B cell (primary cell): ENCODE measurements around the gene LENG1. TPM values are rescaled to one million over a fixed set of nuclear protein-coding genes. Genes with fewer than 3 reads are reported as not detected.

ENCODE experiments used
- ATAC-seq: fragments of 200-7000 bp; cut with Tn5 transposase; one replicate; pipeline ENCODE4 v1.10.0; 2021; ENCODE audit warnings: low read depth, mild to moderate bottlenecking, moderate number of reproducible peaks, moderate library complexity
- CTCF ChIA-PET: fragments of 350-600 bp; sonication (Branson Sonifier 250); formaldehyde crosslinking; loops from one replicate; lab custom pipeline; 2021; ENCODE audit warnings: antibody characterized with exemption, inconsistent platforms; lab: Charles Lee
- POLR2A ChIA-PET: fragments of 350-600 bp; sonication (Branson Sonifier 250); formaldehyde crosslinking; loops from one replicate; lab custom pipeline; 2021; ENCODE audit warnings: antibody characterized with exemption; lab: Charles Lee
- DNase-seq: peaks from one replicate; pipeline ENCODE4 v3.0.0; 2013
- H2AFZ ChIP-seq: 2 replicates; pipeline ENCODE4 v1.6.1; 2012; ENCODE audit warnings: mild to moderate bottlenecking, low read depth, low read length; ENCODE audit not compliant: insufficient read depth, poor library complexity, severe bottlenecking
- H3K27ac ChIP-seq, 2 donors: 1 replicate in 1 of 2; 2 replicates in 1 of 2; pipeline ENCODE4 v1.5.1; 2012 to 2013; ENCODE audit warnings: low read length in 2 of 2, mild to moderate bottlenecking in 2 of 2, moderate library complexity in 1 of 2
- H3K27me3 ChIP-seq, 4 experiments: fragments of 200-600 bp in 1 of 4; sonication (generic) in 1 of 4; replicated peaks in 1 of 4; 1 replicate in 2 of 4; 2 replicates in 2 of 4; pipeline versions ENCODE4 v1.6.1 to v1.7.0; 2013 to 2016; ENCODE audit warnings: low read length in 3 of 4, mild to moderate bottlenecking in 2 of 4, mixed read lengths in 1 of 4, moderate library complexity in 1 of 4; ENCODE audit not compliant: insufficient read depth in 4 of 4, control insufficient read depth in 3 of 4; ENCODE audit errors: control extremely low read depth in 1 of 4
- H3K36me3 ChIP-seq, 2 experiments: replicated peaks in 1 of 2; 1 replicate in 1 of 2; 2 replicates in 1 of 2; pipeline versions ENCODE4 v1.6.1 to v1.7.1; 2013; ENCODE audit warnings: low read length in 1 of 2; ENCODE audit not compliant: insufficient read depth in 2 of 2, control insufficient read depth in 1 of 2; ENCODE audit errors: control extremely low read depth in 1 of 2, extremely low read depth in 1 of 2
- H3K4me1 ChIP-seq, 2 donors: fragments of 200-600 bp in 1 of 2; sonication (generic) in 1 of 2; 1 replicate in 1 of 2; 2 replicates in 1 of 2; pipeline versions ENCODE4 v1.5.1 to v1.6.1; 2013 to 2017; ENCODE audit warnings: low read length in 2 of 2; ENCODE audit not compliant: control insufficient read depth in 2 of 2, insufficient read depth in 2 of 2
- H3K4me2 ChIP-seq: replicated peaks from 2 replicates; pipeline ENCODE3; 2012; ENCODE audit warnings: mild to moderate bottlenecking, low read depth, low read length; ENCODE audit not compliant: poor library complexity, severe bottlenecking
- H3K4me3 ChIP-seq, 5 experiments: fragments of 200-600 bp in 1 of 5; sonication (generic) in 1 of 5; 1 replicate in 3 of 5; 2 replicates in 2 of 5; pipeline versions ENCODE4 v1.5.1 to v1.7.0; 2011 to 2016; ENCODE audit warnings: low read length in 4 of 5, mild to moderate bottlenecking in 4 of 5, low read depth in 2 of 5, control low read depth in 1 of 5, moderate library complexity in 1 of 5; ENCODE audit not compliant: insufficient read depth in 1 of 5; ENCODE audit errors: control extremely low read depth in 1 of 5, extremely low read depth in 1 of 5
- H3K79me2 ChIP-seq: fragments of 200-600 bp; sonication (generic); one replicate; pipeline ENCODE4 v1.6.0; 2016; ENCODE audit warnings: low read length; ENCODE audit not compliant: control insufficient read depth, insufficient read depth
- H3K9ac ChIP-seq: fragments of 200-600 bp; sonication (generic); 2 replicates; pipeline ENCODE4 v1.6.1; 2017; ENCODE audit warnings: mild to moderate bottlenecking, low read length, moderate library complexity
- H3K9me3 ChIP-seq, 3 donors: one replicate each; pipeline versions ENCODE4 v1.6.1 to v1.7.1; 2013; ENCODE audit warnings: low read length in 2 of 3; ENCODE audit not compliant: control insufficient read depth in 2 of 3, insufficient read depth in 1 of 3; ENCODE audit errors: control extremely low read depth in 1 of 3
- H4K20me1 ChIP-seq: 2 replicates; pipeline ENCODE4 v1.6.0; 2012; ENCODE audit warnings: mild to moderate bottlenecking, low read length; ENCODE audit not compliant: insufficient read depth, control insufficient read depth, poor library complexity, severe bottlenecking
- H3K27ac Mint-ChIP-seq: one replicate; pipeline ENCODE4 v1.8.0; 2021; ENCODE audit warnings: mixed read lengths
- H3K27me3 Mint-ChIP-seq: one replicate; pipeline ENCODE4 v1.8.0; 2021; ENCODE audit warnings: mixed read lengths
- H3K4me1 Mint-ChIP-seq: one replicate; pipeline ENCODE4 v1.8.0; 2021; ENCODE audit warnings: mixed read lengths
- H3K4me3 Mint-ChIP-seq: one replicate; pipeline ENCODE4 v1.8.0; 2021; ENCODE audit warnings: mixed read lengths
- H3K9me3 Mint-ChIP-seq: one replicate; pipeline ENCODE4 v1.8.0; 2022; ENCODE audit warnings: mixed read lengths; ENCODE audit not compliant: insufficient read depth
- CTCF ChIP-seq: fragments of 200-600 bp; IDR thresholded peaks from one replicate; pipeline ENCODE4 v1.8.0; 2022; ENCODE audit warnings: antibody characterized with exemption, mild to moderate bottlenecking
- EZH2 ChIP-seq: IDR thresholded peaks from 2 replicates; pipeline ENCODE4 v1.6.1; 2012; ENCODE audit warnings: borderline replicate concordance, low read depth, mild to moderate bottlenecking, moderate library complexity, low read length; ENCODE audit not compliant: insufficient read depth, poor library complexity, severe bottlenecking
- WGBS: methylation state at CpG from one replicate; pipeline ENCODE4 v1.1.5; 2013; ENCODE audit warnings: missing lambda C conversion rate; ENCODE audit not compliant: insufficient coverage; 5-methylcytosine and 5-hydroxymethylcytosine counted together
- intact Hi-C: fragments of 100-400 bp; cut with micrococcal nuclease; formaldehyde crosslinking; loops from one replicate; pipeline ENCODE4 v1.10.0; 2022
- polyA plus RNA-seq: library from polyadenylated mRNA; depleted of rRNA; stranded (reverse); fragments of >200 nt; gene quantifications from 2 replicates; pipeline ENCODE4 v1.2.3, GENCODE V29; 2012
- total RNA-seq, 2 donors: library from RNA; stranded (reverse); fragments of 120-200 nt in 1 of 2; gene quantifications; 1 replicate in 1 of 2; 2 replicates in 1 of 2; pipeline versions ENCODE4 v1.2.3 to v1.2.4, GENCODE V29; 2013 to 2022

LENG1 gene
- total and polyA plus RNA-seq, 2 donors (not counting 1 experiment from before 2014, with no cell fraction given), result 9.2 to 16.5 TPM

- ChIA-PET CTCF (interaction anchor here (0.6 to 2.4 kb wide), 3 partner anchors 13 to 66 kb away, joined by 3 to 8 read pairs (median 7); partner anchors contain the start of genes CNOT3 and NDUFA3), POLR2A (interaction anchor here (0.7 to 2.3 kb wide), 8 partner anchors 13 to 1138 kb away, joined by 3 to 25 read pairs (median 5); partner anchors contain the start of genes CNOT3, LENG1, LENG8 and NDUFA3)
- ATAC-seq (peak; percentile 93), DNase-seq (peak; percentile 99)
- Histone ChIP-seq H3K4me1 (peaks cover 14 to 25% of the 10 kb centered on the region in 2 donors), H3K4me2 (peak within 1 kb of the TSS; percentile 79), H3K79me2 (peaks cover 51% of the 10 kb centered on the region), H3K27ac (peak within 1 kb of the TSS; percentile 76 to 78), H3K9ac (peak within 1 kb of the TSS; percentile 77), H3K36me3 (peaks cover 3 to 26% of the 10 kb centered on the region in 2 experiments), H3K9me3 (no peaks in the 10 kb centered on the region), H4K20me1 (peaks cover 34% of the 10 kb centered on the region), H3K4me3 (peak within 1 kb of the TSS; percentile 71 to 86 (median 81)), H2AFZ (peak within 1 kb of the TSS; percentile 95), H3K27me3 (no peaks in the 10 kb centered on the region)
- Mint-ChIP-seq H3K27me3 (no peaks in the 10 kb centered on the region), H3K4me3 (peak within 1 kb of the TSS; percentile 89), H3K4me1 (peaks cover 31% of the 10 kb centered on the region), H3K27ac (peak within 1 kb of the TSS; percentile 87), H3K9me3 (no peaks in the 10 kb centered on the region)
- intact Hi-C loops, result loop anchor here (1.0 to 10.0 kb wide), 7 partner anchors 13 to 999 kb away; partner anchors contain the start of genes CNOT3, LENG1, MYADM and NDUFA3
- TF ChIP-seq EZH2 (no peak), CTCF (no peak)
- WGBS, result under 1% methylated on average over 59 of the region's 60 CpGs
Measured at GRCh38 chr19:54115109-54116063, 44.1 kb downstream of the LENG1 start, which contains the start of the genes PRPF31 and TFPT. Gene PRPF31, plus strand, starts transcription at chr19:54115754. Its CDS starts 2,525 bp downstream, at chr19:54118279. Gene TFPT, minus strand, starts transcription at chr19:54115657. Its CDS starts 388 bp downstream, at chr19:54115269.
